Stimulated activated CD8-positive, alpha-beta memory T cell treated with anti-CD3 and anti-CD28 coated beads, Interleukin-2, amount 100 ng/mL, for 1 hour (primary cell): ENCODE measurements around the gene HES4.
A peak's percentile ranks its signal among the peaks of the same experiment; 100 is the strongest.
"Not testable (repeated sequence)": the region's sequence is repeated elsewhere in the genome, so short reads cannot be mapped to it uniquely, and the experiment has no call there.

ENCODE experiments used
- DNase-seq, 2 donors: peaks; one replicate each; pipeline ENCODE4 v3.0.0-alpha.2; 2020; ENCODE audit warnings: low read depth in 2 of 2

HES4 gene

GRCh38 chr1:1033009-1033587 lies 33.2 kb upstream of the HES4 start:
- peak; percentile 70 to 73 for DNase-seq

- no peak for DNase-seq
These were observed 32.5 kb upstream of the HES4 start for GRCh38 chr1:1032424-1032823.

- DNase-seq, result no peak
These were observed 31.9 kb upstream of the HES4 start for GRCh38 chr1:1031659-1032235.

- not testable (repeated sequence) for DNase-seq
These were observed 31.2 kb upstream of the HES4 start for GRCh38 chr1:1030867-1031658.

- no peak for DNase-seq
These were observed 27.9 kb upstream of the HES4 start for GRCh38 chr1:1027791-1028190.

- no peak for DNase-seq
These were observed 26.9 kb upstream of the HES4 start for GRCh38 chr1:1026599-1027413.

GRCh38 chr1:1025730-1026129 lies 25.8 kb upstream of the HES4 start:
- DNase-seq, result no peak

GRCh38 chr1:1024771-1025699 lies 25.1 kb upstream of the HES4 start:
- DNase-seq, result no peak

- DNase-seq, result no peak
These were observed 24.4 kb upstream of the HES4 start for GRCh38 chr1:1024149-1024770.

- no peak for DNase-seq
These were observed 23.8 kb upstream of the HES4 start for GRCh38 chr1:1023700-1024099.

GRCh38 chr1:1022302-1023009 lies 22.6 kb upstream of the HES4 start:
- DNase-seq, result no peak

- no peak for DNase-seq
These were observed 22.0 kb upstream of the HES4 start for GRCh38 chr1:1021920-1022259.

- no peak for DNase-seq
These were observed 21.4 kb upstream of the HES4 start for GRCh38 chr1:1021010-1021919.

- DNase-seq, result no peak
These were observed 20.6 kb upstream of the HES4 start for GRCh38 chr1:1020415-1021009.

- no peak for DNase-seq
These were observed 20.1 kb upstream of the HES4 start, which contains the start of gene AGRN for GRCh38 chr1:1020000-1020404. Gene AGRN, plus strand, starts transcription at chr1:1020120. Its CDS starts 53 bp downstream, at chr1:1020173.

GRCh38 chr1:1019122-1019999 lies 19.5 kb upstream of the HES4 start:
- DNase-seq, result peak; percentile 53 to 70

GRCh38 chr1:1018321-1018685 lies 18.4 kb upstream of the HES4 start:
- DNase-seq, result not testable (repeated sequence)
